Parathyroid adenoma (tissue), 2 donors: ENCODE measurements around the gene RNF144A.

ENCODE experiments used
- H2AFZ ChIP-seq: fragments of 300-600 bp; sonication (generic); one replicate; pipeline ENCODE4 v1.7.0; 2017; ENCODE audit warnings: antibody characterized with exemption, mild to moderate bottlenecking
- H3K27ac ChIP-seq: fragments of 300-600 bp; sonication (generic); one replicate; pipeline ENCODE4 v1.7.0; 2017
- H3K27me3 ChIP-seq: fragments of 300-600 bp; sonication (generic); one replicate; pipeline ENCODE4 v1.7.0; 2017; ENCODE audit warnings: low read length; ENCODE audit not compliant: control insufficient read depth, insufficient read depth
- H3K36me3 ChIP-seq: fragments of 300-600 bp; sonication (generic); one replicate; pipeline ENCODE4 v1.7.0; 2017; ENCODE audit warnings: low read length; ENCODE audit not compliant: control insufficient read depth, insufficient read depth
- H3K4me1 ChIP-seq: fragments of 300-600 bp; sonication (generic); one replicate; pipeline ENCODE4 v1.7.0; 2017; ENCODE audit warnings: control low read depth
- H3K4me2 ChIP-seq: fragments of 300-600 bp; sonication (generic); one replicate; pipeline ENCODE4 v1.7.0; 2017; ENCODE audit warnings: low read length
- H3K4me3 ChIP-seq: fragments of 300-600 bp; sonication (generic); one replicate; pipeline ENCODE4 v1.7.0; 2017; ENCODE audit warnings: low read depth, low read length
- H3K79me2 ChIP-seq: fragments of 300-600 bp; sonication (generic); one replicate; pipeline ENCODE4 v1.7.0; 2017; ENCODE audit warnings: control low read depth
- H3K9ac ChIP-seq: fragments of 300-600 bp; sonication (generic); one replicate; pipeline ENCODE4 v1.7.0; 2017; ENCODE audit warnings: mild to moderate bottlenecking
- H3K9me3 ChIP-seq: fragments of 300-600 bp; sonication (generic); one replicate; pipeline ENCODE4 v1.7.0; 2017; ENCODE audit warnings: low read length; ENCODE audit not compliant: control insufficient read depth
- CTCF ChIP-seq: fragments of 300-600 bp; sonication (generic); IDR thresholded peaks from one replicate; pipeline ENCODE4 v1.7.0; 2017; ENCODE audit warnings: antibody characterized with exemption, mild to moderate bottlenecking
- donor health status: primary hyperparathyroidism.

The RNF144A gene

GRCh38 chr2:7010391-7011054 is 93.3 kb downstream of the RNF144A start:
- Histone ChIP-seq H2AFZ (peak overlapping the region; percentile 24), H3K79me2 (peaks cover 9% of the 10 kb centered on the region), H3K27me3 (no peaks in the 10 kb centered on the region), H3K9me3 (no peaks in the 10 kb centered on the region), H3K4me1 (peaks cover 81% of the 10 kb centered on the region), H3K4me3 (no peak overlapping the region), H3K9ac (no peak overlapping the region), H3K36me3 (no peaks in the 10 kb centered on the region), H3K27ac (peak overlapping the region; percentile 91), H3K4me2 (no peak overlapping the region)
- TF ChIP-seq CTCF, result no peak

- peaks cover 9% of the 10 kb centered on the region for H3K79me2 ChIP-seq
- no peaks in the 10 kb centered on the region for H3K9me3 ChIP-seq
- no peaks in the 10 kb centered on the region for H3K36me3 ChIP-seq
- H2AFZ ChIP-seq, result no peak overlapping the region
- TF ChIP-seq CTCF, result no peak
- no peak overlapping the region for H3K9ac ChIP-seq
- H3K27me3 ChIP-seq, result no peaks in the 10 kb centered on the region
- H3K4me1 ChIP-seq, result peaks cover 78% of the 10 kb centered on the region
- H3K4me2 ChIP-seq, result no peak overlapping the region
- H3K27ac ChIP-seq, result peak overlapping the region; percentile 3
- no peak overlapping the region for H3K4me3 ChIP-seq
These were observed 94.3 kb downstream of the RNF144A start for GRCh38 chr2:7011356-7012083.

- Histone ChIP-seq H3K4me1 (peaks cover 78% of the 10 kb centered on the region), H3K36me3 (no peaks in the 10 kb centered on the region), H3K79me2 (peaks cover 13% of the 10 kb centered on the region), H3K9ac (no peak overlapping the region), H3K27me3 (no peaks in the 10 kb centered on the region), H3K9me3 (no peaks in the 10 kb centered on the region), H2AFZ (no peak overlapping the region), H3K27ac (no peak overlapping the region), H3K4me3 (no peak overlapping the region), H3K4me2 (no peak overlapping the region)
- TF ChIP-seq CTCF, result no peak
These were observed 95.0 kb downstream of the RNF144A start for GRCh38 chr2:7012141-7012764.

- no peak overlapping the region for H3K9ac ChIP-seq
- TF ChIP-seq CTCF, result no peak
- H3K27ac ChIP-seq, result no peak overlapping the region
- no peaks in the 10 kb centered on the region for H3K27me3 ChIP-seq
- H3K9me3 ChIP-seq, result no peaks in the 10 kb centered on the region
- peaks cover 74% of the 10 kb centered on the region for H3K4me1 ChIP-seq
- peaks cover 23% of the 10 kb centered on the region for H3K79me2 ChIP-seq
- no peaks in the 10 kb centered on the region for H3K36me3 ChIP-seq
- no peak overlapping the region for H2AFZ ChIP-seq
- no peak overlapping the region for H3K4me2 ChIP-seq
- H3K4me3 ChIP-seq, result no peak overlapping the region
These were observed 96.4 kb downstream of the RNF144A start for GRCh38 chr2:7013471-7014160.
